Neural progenitor cell (in vitro differentiated cells): Measurements from ENCODE around the gene SEC16B.

ENCODE experiments used
- CTCF ChIP-seq: fragments of 200-600 bp; sonication (generic); IDR thresholded peaks from 2 replicates; pipeline ENCODE4 v1.5.1; 2017; ENCODE audit warnings: antibody characterized with exemption, mild to moderate bottlenecking
- EZH2 ChIP-seq: fragments of 200-600 bp; sonication (generic); IDR thresholded peaks from 2 replicates; pipeline ENCODE4 v1.6.1; 2017; ENCODE audit warnings: antibody characterized with exemption, mild to moderate bottlenecking, moderate library complexity

GRCh38 chr1:177958092-177958491 is 11.8 kb downstream of the SEC16B start:
- TF ChIP-seq CTCF (no peak), EZH2 (no peak)
